Measurements from ENCODE around the gene DYNAP.

Gene DYNAP, protein sequence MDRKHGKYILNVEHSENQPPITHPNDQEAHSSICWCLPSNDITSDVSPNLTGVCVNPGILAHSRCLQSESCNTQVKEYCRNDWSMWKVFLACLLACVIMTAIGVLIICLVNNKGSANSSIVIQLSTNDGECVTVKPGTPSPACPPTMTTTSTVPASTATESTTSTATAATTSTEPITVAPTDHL

DNA sequence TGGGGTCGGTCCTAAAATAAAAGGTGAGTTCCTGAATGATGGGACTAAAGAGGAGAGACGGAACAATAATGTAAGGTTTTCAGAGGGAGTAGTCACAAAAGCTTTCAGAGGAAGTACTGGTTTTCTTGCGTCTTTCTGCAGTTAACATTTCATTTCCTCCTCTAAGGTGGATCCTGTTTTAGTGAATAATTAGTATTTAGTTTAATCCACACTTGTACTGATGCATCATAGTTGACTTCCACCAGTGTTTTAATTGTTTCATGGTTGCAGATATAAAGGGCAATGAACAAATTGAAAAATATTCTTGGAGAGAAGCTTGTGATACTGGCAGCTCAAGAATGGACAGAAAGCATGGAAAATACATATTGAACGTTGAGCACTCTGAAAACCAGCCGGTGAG is at the start of gene DYNAP:
TSS of gene DYNAP (plus strand) at position 301 of the 400 bp plus-strand sequence. CDS start at position 339, 38 bp downstream.
- H3K36me3 ChIP-seq, result no peaks in the 10 kb centered on the region
- DNase-seq, result no peak
- peaks cover 59% of the 10 kb centered on the region for H3K27me3 ChIP-seq (ENCODE audit: insufficient read depth, low read depth, severe bottlenecking)
- no peaks in the 10 kb centered on the region for H3K9me3 ChIP-seq (ENCODE audit: severe bottlenecking)
- TF ChIP-seq, protein P1, sequence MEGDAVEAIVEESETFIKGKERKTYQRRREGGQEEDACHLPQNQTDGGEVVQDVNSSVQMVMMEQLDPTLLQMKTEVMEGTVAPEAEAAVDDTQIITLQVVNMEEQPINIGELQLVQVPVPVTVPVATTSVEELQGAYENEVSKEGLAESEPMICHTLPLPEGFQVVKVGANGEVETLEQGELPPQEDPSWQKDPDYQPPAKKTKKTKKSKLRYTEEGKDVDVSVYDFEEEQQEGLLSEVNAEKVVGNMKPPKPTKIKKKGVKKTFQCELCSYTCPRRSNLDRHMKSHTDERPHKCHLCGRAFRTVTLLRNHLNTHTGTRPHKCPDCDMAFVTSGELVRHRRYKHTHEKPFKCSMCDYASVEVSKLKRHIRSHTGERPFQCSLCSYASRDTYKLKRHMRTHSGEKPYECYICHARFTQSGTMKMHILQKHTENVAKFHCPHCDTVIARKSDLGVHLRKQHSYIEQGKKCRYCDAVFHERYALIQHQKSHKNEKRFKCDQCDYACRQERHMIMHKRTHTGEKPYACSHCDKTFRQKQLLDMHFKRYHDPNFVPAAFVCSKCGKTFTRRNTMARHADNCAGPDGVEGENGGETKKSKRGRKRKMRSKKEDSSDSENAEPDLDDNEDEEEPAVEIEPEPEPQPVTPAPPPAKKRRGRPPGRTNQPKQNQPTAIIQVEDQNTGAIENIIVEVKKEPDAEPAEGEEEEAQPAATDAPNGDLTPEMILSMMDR (IDR thresholded peaks at IDR 0.05; ENCODE audit: low read depth, low read length), result no peak
- no peak within 1 kb of the TSS for H3K4me3 ChIP-seq (ENCODE audit: low read depth, low read length)
- no peak within 1 kb of the TSS for H3K27ac ChIP-seq

DNA sequence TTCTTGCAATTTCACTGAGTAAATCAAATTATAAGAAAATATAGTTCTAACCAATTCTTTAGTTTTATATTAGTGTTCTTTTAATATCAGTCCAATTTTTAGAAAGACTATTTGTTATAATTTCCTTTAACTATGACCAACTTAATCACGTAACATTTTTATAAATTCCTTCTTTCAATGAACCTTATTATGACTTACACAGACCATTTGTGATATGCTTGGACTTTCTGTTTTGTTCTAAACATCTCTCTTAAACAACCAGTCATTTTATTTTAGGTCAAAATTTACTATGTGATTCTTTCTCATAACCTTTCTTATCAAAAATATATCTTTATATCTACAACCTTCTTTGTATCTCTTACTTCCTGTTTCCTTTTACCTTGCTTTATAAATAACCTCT is 39.5 kb upstream of the DYNAP start:
- Histone ChIP-seq H3K36me3 (no peaks in the 10 kb centered on the region), H3K27me3 (ENCODE audit: insufficient read depth, low read depth, severe bottlenecking) (peaks cover 4% of the 10 kb centered on the region), H3K27ac (no peak overlapping the region), H3K9me3 (ENCODE audit: severe bottlenecking) (peaks cover 4% of the 10 kb centered on the region), H3K4me3 (ENCODE audit: low read depth, low read length) (no peak overlapping the region)
- no peak for DNase-seq
- TF ChIP-seq, protein P1 (IDR thresholded peaks at IDR 0.05; ENCODE audit: low read depth, low read length), result no peak

DNA sequence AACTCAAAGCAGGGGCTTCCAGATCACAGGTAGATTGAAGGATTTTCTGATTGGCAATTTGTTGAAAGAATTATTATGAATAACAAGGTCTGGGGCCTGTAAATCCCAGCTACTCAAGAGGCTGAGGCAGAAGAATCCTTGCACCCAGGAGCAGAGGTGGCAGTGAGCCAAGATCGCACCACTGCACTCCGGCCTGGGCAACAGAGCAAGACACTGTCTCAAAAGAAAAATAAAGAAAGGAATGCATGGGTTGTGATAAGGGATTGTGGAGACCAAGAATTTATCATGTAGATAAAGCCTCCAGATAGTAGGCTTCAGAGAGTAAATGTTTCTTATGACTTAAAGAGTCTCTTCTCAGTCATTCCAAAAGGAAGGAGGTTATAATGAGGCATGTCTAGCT is 35.8 kb upstream of the DYNAP start:
- TF ChIP-seq, protein P1 (IDR thresholded peaks at IDR 0.05; ENCODE audit: low read depth, low read length), result no peak
- Histone ChIP-seq H3K4me3 (ENCODE audit: low read depth, low read length) (no peak overlapping the region), H3K27ac (no peak overlapping the region), H3K27me3 (ENCODE audit: insufficient read depth, low read depth, severe bottlenecking) (peaks cover 14% of the 10 kb centered on the region), H3K36me3 (no peaks in the 10 kb centered on the region), H3K9me3 (ENCODE audit: severe bottlenecking) (peaks cover 4% of the 10 kb centered on the region)
- no peak for DNase-seq

DNA sequence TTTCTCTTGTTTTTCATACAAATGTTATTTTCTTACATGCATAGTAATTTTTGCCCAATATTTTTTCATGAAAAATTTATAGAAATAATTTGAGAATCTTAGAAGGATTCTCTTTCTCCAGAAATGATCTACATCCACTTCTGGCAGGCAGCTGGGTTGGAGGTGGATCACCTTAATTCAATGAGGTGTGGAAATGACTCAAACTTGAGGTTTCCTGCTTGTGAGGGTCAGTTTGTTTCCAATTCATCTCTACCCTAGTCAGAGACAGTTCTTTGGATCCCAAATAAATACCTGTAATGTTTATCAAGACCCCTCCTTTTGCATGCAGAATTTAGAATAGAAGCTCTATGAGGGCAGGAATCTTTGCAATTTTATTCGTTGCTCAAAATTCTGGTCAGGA is 35.0 kb upstream of the DYNAP start:
- H3K36me3 ChIP-seq, result no peaks in the 10 kb centered on the region
- peaks cover 3% of the 10 kb centered on the region for H3K9me3 ChIP-seq (ENCODE audit: severe bottlenecking)
- no peak overlapping the region for H3K4me3 ChIP-seq (ENCODE audit: low read depth, low read length)
- DNase-seq, result no peak
- TF ChIP-seq, protein P1 (IDR thresholded peaks at IDR 0.05; ENCODE audit: low read depth, low read length), result no peak
- H3K27me3 ChIP-seq (ENCODE audit: insufficient read depth, low read depth, severe bottlenecking), result peaks cover 14% of the 10 kb centered on the region
- H3K27ac ChIP-seq, result no peak overlapping the region

DNA sequence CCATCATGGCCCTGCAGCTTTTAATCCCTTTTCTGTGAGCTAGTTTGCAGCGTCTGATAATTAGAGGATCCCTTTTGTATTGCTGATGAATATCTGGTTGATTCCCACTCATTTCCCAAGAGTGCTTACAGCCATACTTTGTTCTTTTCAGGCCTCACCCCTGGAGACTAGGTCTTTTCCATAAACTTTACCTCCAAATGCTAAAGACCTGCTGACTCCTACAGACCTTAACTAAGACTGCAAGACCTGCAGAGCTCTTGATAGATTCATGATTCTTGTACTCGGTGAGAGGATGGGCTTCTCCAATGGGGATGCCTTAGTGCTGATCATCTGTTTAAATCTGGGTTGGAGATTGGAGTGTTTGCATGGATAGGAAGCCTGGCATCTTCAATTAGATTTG is 33.1 kb upstream of the DYNAP start:
- H3K36me3 ChIP-seq, result no peaks in the 10 kb centered on the region
- peaks cover 14% of the 10 kb centered on the region for H3K27me3 ChIP-seq (ENCODE audit: insufficient read depth, low read depth, severe bottlenecking)
- H3K9me3 ChIP-seq (ENCODE audit: severe bottlenecking), result no peaks in the 10 kb centered on the region
- no peak for DNase-seq
- H3K27ac ChIP-seq, result no peak overlapping the region
- no peak overlapping the region for H3K4me3 ChIP-seq (ENCODE audit: low read depth, low read length)
- TF ChIP-seq, protein P1 (IDR thresholded peaks at IDR 0.05; ENCODE audit: low read depth, low read length), result no peak

Data from WERI-Rb-1 (cell line).